GM10266 (cell line): ENCODE results near the gene SIGLEC14.

ENCODE experiments used
- DNase-seq: peaks from one replicate; pipeline ENCODE4 v3.0.0; 2012; ENCODE audit errors: extremely low spot score
- CTCF ChIP-seq: IDR thresholded peaks from 2 replicates; pipeline ENCODE4 v1.5.1; 2012; ENCODE audit warnings: mild to moderate bottlenecking, low read depth; ENCODE audit not compliant: control insufficient read depth, insufficient read depth; ENCODE audit errors: missing control alignments

Gene SIGLEC14

DNA sequence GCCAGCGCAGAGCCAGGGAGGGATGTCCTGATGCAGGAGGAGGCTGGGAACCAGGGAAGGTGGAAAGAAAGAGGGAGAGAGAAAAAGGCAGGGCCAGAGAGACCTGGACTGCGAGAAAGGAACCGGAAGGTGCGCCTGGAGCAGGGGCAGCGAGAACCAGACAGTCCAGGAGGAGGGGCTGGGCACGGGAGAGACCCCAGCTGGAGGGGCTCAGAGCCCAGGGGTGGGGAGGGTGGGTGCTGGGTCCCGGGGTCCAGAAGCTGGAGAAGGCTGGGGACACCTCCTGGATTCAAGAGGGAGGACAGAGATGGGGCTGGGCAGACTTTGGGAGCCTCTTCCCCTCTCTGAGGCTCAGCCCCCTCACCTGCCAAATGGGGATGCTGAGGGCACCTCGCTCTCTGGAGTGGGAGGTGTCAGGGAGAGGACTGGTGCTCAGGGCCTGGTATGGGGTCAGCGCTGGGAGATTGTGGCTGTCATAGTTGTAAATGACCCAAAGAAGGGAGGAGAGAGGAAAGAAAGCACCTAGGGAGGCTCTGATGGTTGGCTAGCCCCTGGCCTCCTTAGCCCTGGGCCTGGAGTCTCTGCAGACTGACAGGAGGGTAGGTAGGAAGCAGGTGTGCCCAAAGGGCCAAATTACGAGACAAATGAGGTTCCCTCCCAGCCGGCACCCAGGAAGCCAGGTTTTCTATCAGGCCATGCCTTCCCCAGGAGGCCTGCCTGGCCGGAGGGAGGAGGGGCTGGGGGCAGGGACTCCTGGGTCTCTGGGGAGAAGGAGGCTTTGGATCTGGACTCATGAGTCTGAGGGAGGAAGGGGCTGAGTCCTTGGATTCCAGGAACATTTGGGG is 45.2 kb upstream of the SIGLEC14 start:
- peak; percentile 15 for DNase-seq
- TF ChIP-seq CTCF = no peak

GRCh38 chr19:51691074-51691583 is 44.5 kb upstream of the SIGLEC14 start:
- no peak for TF ChIP-seq CTCF
- DNase-seq = peak; percentile 10

DNA sequence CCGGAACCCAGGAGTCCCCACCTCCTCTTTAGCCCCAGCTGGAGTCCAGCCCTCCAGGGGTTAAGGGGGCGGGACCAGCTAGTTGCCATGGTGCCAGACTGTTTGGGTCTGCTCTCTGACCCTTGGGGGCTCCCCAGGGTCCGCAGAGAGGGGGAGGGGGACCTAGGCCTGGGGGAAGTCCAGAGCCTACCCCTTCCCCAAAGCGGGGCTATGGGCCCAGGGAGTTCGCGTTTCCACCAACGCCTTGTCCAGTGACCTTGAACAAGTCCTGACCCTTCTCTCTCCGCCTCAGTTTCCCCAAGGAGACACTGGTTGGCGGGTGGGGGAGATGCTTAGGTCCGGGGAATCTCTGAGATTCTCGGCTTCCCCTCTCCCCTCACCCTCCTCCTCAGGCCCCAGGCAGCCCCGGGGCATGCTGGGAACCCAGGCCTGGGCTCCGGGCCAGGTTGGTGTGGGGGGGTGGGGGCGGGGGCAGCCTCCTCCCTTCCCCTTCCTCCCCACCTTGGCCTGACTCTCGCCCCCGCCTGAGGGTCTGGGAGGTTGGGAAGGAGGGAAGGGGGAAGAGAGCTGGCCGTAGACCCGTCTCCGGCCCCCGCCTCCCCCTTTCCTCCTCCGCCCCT is 43.9 kb upstream of the SIGLEC14 start:
- peak; percentile 91 for DNase-seq
- no peak for TF ChIP-seq CTCF

GRCh38 chr19:51689751-51690453 is 43.3 kb upstream of the SIGLEC14 start:
- TF ChIP-seq CTCF = no peak
- DNase-seq = peak; percentile 41

- no peak for TF ChIP-seq CTCF
- DNase-seq = peak; percentile 51
These were observed 42.3 kb upstream of the SIGLEC14 start for GRCh38 chr19:51688671-51689571.

- no peak for TF ChIP-seq CTCF
- peak; percentile 21 for DNase-seq
These were observed 41.4 kb upstream of the SIGLEC14 start for GRCh38 chr19:51687791-51688670.
